ENCODE results near the gene KCTD1.
A peak's percentile ranks its signal among the peaks of the same experiment; 100 is the strongest.

KCTD1 gene

DNA sequence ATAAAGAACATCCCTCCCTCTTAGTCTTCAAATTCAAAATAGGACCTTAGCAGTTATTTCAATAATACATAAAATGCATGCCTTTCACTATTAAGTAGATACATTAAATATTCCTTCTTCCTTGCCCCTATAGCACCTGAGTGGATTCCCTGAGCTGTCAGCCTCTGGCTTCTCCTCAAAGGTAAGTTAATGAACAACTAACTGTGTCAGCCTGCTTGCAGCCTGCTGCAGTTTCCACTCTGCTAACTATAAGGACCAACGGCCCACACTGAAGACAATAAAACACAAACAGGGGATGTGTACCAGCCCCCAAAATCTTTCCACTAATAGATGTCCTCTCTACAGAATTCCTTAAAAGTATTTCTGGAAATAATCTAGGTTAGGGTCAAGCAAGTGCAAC is 5.0 kb downstream of the KCTD1 start:
- Histone ChIP-seq H3K9me3 (ENCODE audit: insufficient read depth, low read depth, low read length) (no peaks in the 10 kb centered on the region), H3K4me2 (ENCODE audit: low read depth, low read length, poor library complexity, severe bottlenecking) (peak overlapping the region; percentile 74), H3K4me3 (ENCODE audit: low read length, poor library complexity, severe bottlenecking) (peak overlapping the region; percentile 65), H3K36me3 (ENCODE audit: insufficient read depth, low read length) (no peaks in the 10 kb centered on the region), H3K79me2 (ENCODE audit: insufficient read depth, low read length) (peaks cover 30% of the 10 kb centered on the region), H3K9me2 (replicated peaks; ENCODE audit: low read depth, low read length) (no peaks in the 10 kb centered on the region), H3K4me1 (ENCODE audit: insufficient read depth, low read length, poor library complexity, severe bottlenecking) (peaks cover 81% of the 10 kb centered on the region), H3F3A (ENCODE audit: low read depth) (0 out of 2 replicates have a peak, but pooled peaks cover 3% of the 10 kb centered on the region), H3K9ac (ENCODE audit: low read depth, low read length, poor library complexity, severe bottlenecking) (no peak overlapping the region), H2AFZ (ENCODE audit: low read length) (no peak overlapping the region), H4K20me1 (ENCODE audit: insufficient read depth, low read length, poor library complexity, severe bottlenecking) (peaks cover 10% of the 10 kb centered on the region), H3K27me3 (ENCODE audit: insufficient read depth, low read length, poor library complexity, severe bottlenecking) (no peaks in the 10 kb centered on the region)
- no peak for TF ChIP-seq EZH2phosphoT487 (IDR thresholded peaks at IDR 0.05; ENCODE audit: borderline replicate concordance)
- TF ChIP-seq, protein P1, sequence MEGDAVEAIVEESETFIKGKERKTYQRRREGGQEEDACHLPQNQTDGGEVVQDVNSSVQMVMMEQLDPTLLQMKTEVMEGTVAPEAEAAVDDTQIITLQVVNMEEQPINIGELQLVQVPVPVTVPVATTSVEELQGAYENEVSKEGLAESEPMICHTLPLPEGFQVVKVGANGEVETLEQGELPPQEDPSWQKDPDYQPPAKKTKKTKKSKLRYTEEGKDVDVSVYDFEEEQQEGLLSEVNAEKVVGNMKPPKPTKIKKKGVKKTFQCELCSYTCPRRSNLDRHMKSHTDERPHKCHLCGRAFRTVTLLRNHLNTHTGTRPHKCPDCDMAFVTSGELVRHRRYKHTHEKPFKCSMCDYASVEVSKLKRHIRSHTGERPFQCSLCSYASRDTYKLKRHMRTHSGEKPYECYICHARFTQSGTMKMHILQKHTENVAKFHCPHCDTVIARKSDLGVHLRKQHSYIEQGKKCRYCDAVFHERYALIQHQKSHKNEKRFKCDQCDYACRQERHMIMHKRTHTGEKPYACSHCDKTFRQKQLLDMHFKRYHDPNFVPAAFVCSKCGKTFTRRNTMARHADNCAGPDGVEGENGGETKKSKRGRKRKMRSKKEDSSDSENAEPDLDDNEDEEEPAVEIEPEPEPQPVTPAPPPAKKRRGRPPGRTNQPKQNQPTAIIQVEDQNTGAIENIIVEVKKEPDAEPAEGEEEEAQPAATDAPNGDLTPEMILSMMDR (conservative IDR thresholded peaks at IDR 0.05; ENCODE audit: low read length): no peak

- Histone ChIP-seq H3K4me1 (ENCODE audit: insufficient read depth, low read length, poor library complexity, severe bottlenecking) (peaks cover 75% of the 10 kb centered on the region), H3F3A (ENCODE audit: low read depth) (no peaks in the 10 kb centered on the region), H3K9me3 (ENCODE audit: insufficient read depth, low read depth, low read length) (no peaks in the 10 kb centered on the region), H3K9me2 (replicated peaks; ENCODE audit: low read depth, low read length) (no peaks in the 10 kb centered on the region), H3K36me3 (ENCODE audit: insufficient read depth, low read length) (no peaks in the 10 kb centered on the region), H3K4me3 (ENCODE audit: low read length, poor library complexity, severe bottlenecking) (no peak overlapping the region), H2AFZ (ENCODE audit: low read length) (no peak overlapping the region), H3K79me2 (ENCODE audit: insufficient read depth, low read length) (peaks cover 10% of the 10 kb centered on the region; the same call in 1 of the 2 replicates), H3K9ac (ENCODE audit: low read depth, low read length, poor library complexity, severe bottlenecking) (no peak overlapping the region), H4K20me1 (ENCODE audit: insufficient read depth, low read length, poor library complexity, severe bottlenecking) (peaks cover 10% of the 10 kb centered on the region), H3K4me2 (ENCODE audit: low read depth, low read length, poor library complexity, severe bottlenecking) (no peak overlapping the region), H3K27me3 (ENCODE audit: insufficient read depth, low read length, poor library complexity, severe bottlenecking) (no peaks in the 10 kb centered on the region)
- TF ChIP-seq, protein P1 (conservative IDR thresholded peaks at IDR 0.05; ENCODE audit: low read length): no peak
- TF ChIP-seq EZH2phosphoT487 (IDR thresholded peaks at IDR 0.05; ENCODE audit: borderline replicate concordance): no peak
These were observed 8.2 kb downstream of the KCTD1 start for GRCh38 chr18:26540043-26540628.

DNA sequence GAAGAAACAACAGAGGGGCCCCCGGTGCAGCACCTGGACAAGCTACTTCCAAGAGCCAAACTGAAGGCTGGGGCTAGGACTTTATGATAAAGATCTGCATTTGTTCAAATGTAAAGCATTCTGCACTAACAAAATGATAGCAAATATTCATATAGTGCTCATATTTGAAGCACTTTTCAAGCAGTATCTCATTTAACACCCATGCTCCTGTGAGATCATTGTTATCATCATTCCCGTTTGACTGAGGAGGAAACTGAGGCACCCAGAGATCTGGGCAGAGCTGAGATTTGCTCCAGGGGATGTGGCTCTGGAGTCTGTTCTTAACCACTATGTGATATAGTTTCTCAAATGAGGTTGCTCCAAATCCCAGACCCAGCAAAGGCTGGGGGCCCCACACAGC is 9.8 kb downstream of the KCTD1 start:
- H2AFZ ChIP-seq (ENCODE audit: low read length): no peak overlapping the region
- no peaks in the 10 kb centered on the region for H3K36me3 ChIP-seq (ENCODE audit: insufficient read depth, low read length)
- TF ChIP-seq, protein P1 (conservative IDR thresholded peaks at IDR 0.05; ENCODE audit: low read length): no peak
- no peak for TF ChIP-seq EZH2phosphoT487 (IDR thresholded peaks at IDR 0.05; ENCODE audit: borderline replicate concordance)
- no peaks in the 10 kb centered on the region for H3K9me3 ChIP-seq (ENCODE audit: insufficient read depth, low read depth, low read length)
- peak overlapping the region; percentile 24 for H3K4me3 ChIP-seq (ENCODE audit: low read length, poor library complexity, severe bottlenecking)
- peaks cover 4% of the 10 kb centered on the region for H4K20me1 ChIP-seq (ENCODE audit: insufficient read depth, low read length, poor library complexity, severe bottlenecking)
- no peaks in the 10 kb centered on the region for H3K27me3 ChIP-seq (ENCODE audit: insufficient read depth, low read length, poor library complexity, severe bottlenecking)
- peaks cover 10% of the 10 kb centered on the region; the same call in 1 of the 2 replicates for H3K79me2 ChIP-seq (ENCODE audit: insufficient read depth, low read length)
- no peak overlapping the region for H3K9ac ChIP-seq (ENCODE audit: low read depth, low read length, poor library complexity, severe bottlenecking)
- peak overlapping the region; percentile 55 for H3K4me2 ChIP-seq (ENCODE audit: low read depth, low read length, poor library complexity, severe bottlenecking)
- H3K9me2 ChIP-seq (replicated peaks; ENCODE audit: low read depth, low read length): no peaks in the 10 kb centered on the region
- H3F3A ChIP-seq (ENCODE audit: low read depth): no peaks in the 10 kb centered on the region
- peaks cover 67% of the 10 kb centered on the region for H3K4me1 ChIP-seq (ENCODE audit: insufficient read depth, low read length, poor library complexity, severe bottlenecking)
